GM21737 (cell line): ENCODE data around the gene NR4A1.

ENCODE experiments used
- ATAC-seq: cut with Tn5 transposase; IDR thresholded peaks from one replicate; pipeline ENCODE4 v1.9.1; 2021; ENCODE audit warnings: mild to moderate bottlenecking, moderate library complexity; ENCODE audit not compliant: unreplicated experiment

Gene NR4A1

DNA sequence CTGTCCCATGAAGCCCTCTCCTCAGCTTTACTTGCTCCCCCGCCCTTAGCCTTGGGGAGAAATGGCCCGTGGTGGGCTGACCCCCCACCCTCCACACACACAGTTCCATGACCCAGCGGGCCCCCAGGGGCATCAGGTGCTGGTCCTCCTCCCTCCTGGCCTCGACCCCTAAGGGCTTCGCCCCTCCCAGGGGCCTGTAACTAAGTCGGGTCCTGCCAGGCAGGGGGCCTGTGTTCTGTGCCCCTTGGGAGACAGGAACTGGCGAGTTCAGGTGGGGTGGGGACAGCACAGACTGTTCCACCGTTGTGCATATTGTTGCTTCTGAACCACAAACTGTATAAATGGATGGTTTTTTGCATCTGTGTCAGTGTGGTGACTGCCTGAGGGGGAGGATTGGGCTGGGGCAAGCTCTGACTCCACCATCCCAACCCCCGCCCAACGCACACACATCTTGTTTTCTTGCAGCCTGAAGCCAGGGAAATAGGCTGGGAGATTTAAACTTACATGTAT lies 35.7 kb upstream of the NR4A1 start:
- ATAC-seq = no peak

GRCh38 chr12:52018433-52019112 lies 32.7 kb upstream of the NR4A1 start:
- ATAC-seq = no peak

- ATAC-seq = no peak
Measured at GRCh38 chr12:52019113-52019770, 32.0 kb upstream of the NR4A1 start.

GRCh38 chr12:52020539-52021336 lies 30.5 kb upstream of the NR4A1 start:
- ATAC-seq = no peak

- peak; percentile 2 for ATAC-seq
Measured at GRCh38 chr12:52022841-52023181, 28.4 kb upstream of the NR4A1 start.

GRCh38 chr12:52023182-52023975 lies 27.9 kb upstream of the NR4A1 start:
- peak; percentile 39 for ATAC-seq

GRCh38 chr12:52023976-52024688 lies 27.1 kb upstream of the NR4A1 start:
- ATAC-seq = peak; percentile 15

GRCh38 chr12:52024845-52025230 lies 26.4 kb upstream of the NR4A1 start:
- no peak for ATAC-seq

DNA sequence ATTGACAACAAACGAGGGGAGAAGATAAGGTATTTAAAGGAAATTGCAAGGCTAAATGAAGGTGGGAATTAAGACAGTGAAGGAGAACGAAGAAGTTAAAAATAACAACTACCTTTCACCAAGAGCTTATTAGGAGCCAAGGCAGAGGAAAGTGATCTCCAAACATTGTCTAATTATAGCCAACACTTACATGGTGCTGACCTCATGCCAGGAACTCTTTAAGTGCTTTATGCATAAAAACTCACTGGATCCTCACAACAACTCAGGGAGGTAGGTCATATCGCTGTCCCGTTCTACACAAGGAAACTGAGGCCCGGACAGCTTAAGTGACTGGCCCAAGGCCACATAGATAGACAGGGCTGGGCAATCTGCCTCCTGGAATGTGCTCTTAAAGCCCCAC lies 25.0 kb upstream of the NR4A1 start:
- no peak for ATAC-seq

- no peak for ATAC-seq
Measured at GRCh38 chr12:52027085-52027843, 24.0 kb upstream of the NR4A1 start.

- ATAC-seq = no peak
Measured at GRCh38 chr12:52029685-52030084, 21.6 kb upstream of the NR4A1 start.

- ATAC-seq = no peak
Measured at GRCh38 chr12:52032446-52032803, 18.8 kb upstream of the NR4A1 start.

GRCh38 chr12:52032804-52033445 lies 18.3 kb upstream of the NR4A1 start:
- peak; percentile 88 for ATAC-seq

GRCh38 chr12:52033446-52034140 lies 17.6 kb upstream of the NR4A1 start:
- ATAC-seq = no peak

- no peak for ATAC-seq
Measured at GRCh38 chr12:52035190-52035589, 16.1 kb upstream of the NR4A1 start.

- ATAC-seq = no peak
Measured at GRCh38 chr12:52035926-52036325, 15.3 kb upstream of the NR4A1 start.

DNA sequence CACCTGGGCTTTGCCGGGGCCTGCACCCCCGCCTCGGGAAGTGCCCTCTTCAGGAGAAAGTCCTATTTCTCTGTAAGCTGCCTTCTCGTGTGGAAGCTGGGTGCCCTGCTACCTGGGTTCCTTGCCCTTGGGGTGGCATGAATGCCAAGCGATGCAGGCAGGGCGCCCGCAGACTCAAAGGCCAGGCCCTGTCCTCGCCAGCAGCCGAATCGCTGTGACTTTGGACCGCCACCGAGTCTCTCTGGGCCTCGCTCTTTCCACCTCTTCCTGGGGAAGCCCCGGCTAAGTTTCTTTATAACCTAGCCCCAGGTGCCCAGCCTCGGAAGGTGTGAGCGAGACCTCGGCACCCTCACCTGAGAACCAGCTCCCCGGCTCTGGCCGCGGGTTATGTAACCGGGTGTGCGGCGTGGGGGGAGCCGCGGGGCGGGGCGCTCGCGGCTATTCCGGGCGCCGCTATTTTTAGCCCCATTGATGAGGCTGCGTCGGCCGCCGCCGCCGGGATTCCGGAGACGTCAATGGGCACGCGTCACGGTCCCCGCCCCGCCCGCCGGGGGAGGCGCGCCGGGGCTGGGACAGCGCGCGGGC lies 14.6 kb upstream of the NR4A1 start:
- peak; percentile 37 for ATAC-seq

- no peak for ATAC-seq
Measured at GRCh38 chr12:52037248-52037861, 13.9 kb upstream of the NR4A1 start.
